ENCODE data around the gene MRPL33. TPM values are rescaled to one million over a fixed set of nuclear protein-coding genes. Genes with fewer than 3 reads are reported as not detected.

MRPL33 gene
- total RNA-seq, 1 donor from 2014 or later, result 79.4 TPM

DNA sequence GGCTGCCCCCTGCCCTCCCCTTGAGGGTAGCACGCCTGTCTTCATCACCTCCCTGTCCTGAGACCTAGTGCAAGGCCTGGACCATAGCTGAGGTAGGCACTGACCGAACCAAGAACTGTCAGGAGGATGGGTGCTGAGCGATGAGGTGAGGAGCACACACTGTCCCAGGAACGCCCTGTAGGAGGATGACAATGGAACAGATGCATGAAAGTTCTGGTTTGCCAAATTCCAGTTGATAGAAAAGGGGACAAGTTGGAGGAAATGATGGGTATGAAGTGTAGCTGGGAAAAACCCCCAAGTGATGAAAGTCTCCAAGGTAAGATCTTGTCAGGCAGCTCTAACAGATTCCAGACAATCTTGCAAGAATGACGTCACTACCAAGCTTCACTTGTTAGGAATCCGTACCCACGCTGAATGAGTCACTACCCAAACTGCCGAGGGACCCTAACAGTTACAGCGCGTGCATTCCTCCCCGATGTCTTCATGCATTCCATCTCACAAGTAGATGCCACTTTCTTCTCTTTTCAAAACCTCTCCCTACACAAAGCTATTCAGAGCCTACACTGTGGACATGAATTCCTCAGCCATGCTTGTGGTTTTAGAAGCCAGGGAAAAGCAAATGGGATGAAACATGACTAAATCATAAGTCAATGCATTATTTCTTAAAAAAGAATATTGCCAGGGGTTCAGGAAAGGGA lies 27.6 kb downstream of the MRPL33 start:
- intact Hi-C loops (cut with DNase I), result no loop called here
- peak overlapping the region; percentile 75 for H3K27ac ChIP-seq
- H3K4me1 ChIP-seq, result peaks cover 32% of the 10 kb centered on the region
- ATAC-seq (peak; percentile 88), DNase-seq (no peak)
- no peaks in the 10 kb centered on the region for H3K36me3 ChIP-seq
- H3K27me3 ChIP-seq, result no peaks in the 10 kb centered on the region
- TF ChIP-seq CTCF (IDR thresholded peaks at IDR 0.05), result no peak
- H3K4me3 ChIP-seq, result no peak overlapping the region
- no peaks in the 10 kb centered on the region for H3K9me3 ChIP-seq

DNA sequence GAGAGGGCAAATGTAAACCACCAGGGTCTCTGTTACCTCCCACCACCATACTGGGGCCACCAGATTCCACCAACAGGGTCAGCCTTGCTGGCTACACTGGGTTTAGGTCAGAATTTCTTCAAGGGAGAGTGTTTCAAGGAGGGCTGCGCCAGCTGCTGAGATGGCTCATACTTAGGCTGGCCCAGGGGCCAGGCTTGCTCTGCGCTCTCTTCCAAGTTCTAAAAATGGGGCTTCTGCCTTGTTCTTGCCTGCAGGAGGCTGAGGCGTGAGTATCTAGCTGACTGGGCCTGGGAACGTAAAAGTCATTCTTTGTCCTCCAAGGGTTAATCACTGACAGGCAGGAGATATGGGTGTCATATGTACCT lies 28.1 kb downstream of the MRPL33 start:
- ATAC-seq (peak; percentile 2), DNase-seq (no peak)
- TF ChIP-seq CTCF (IDR thresholded peaks at IDR 0.05), result no peak
- no peaks in the 10 kb centered on the region for H3K36me3 ChIP-seq
- H3K4me3 ChIP-seq, result no peak overlapping the region
- peaks cover 32% of the 10 kb centered on the region for H3K4me1 ChIP-seq
- intact Hi-C loops (cut with DNase I), result no loop called here
- H3K9me3 ChIP-seq, result no peaks in the 10 kb centered on the region
- H3K27me3 ChIP-seq, result no peaks in the 10 kb centered on the region
- H3K27ac ChIP-seq, result peak overlapping the region; percentile 75

- intact Hi-C loops (cut with DNase I), result no loop called here
- DNase-seq, result no peak
- Histone ChIP-seq H3K9me3 (no peaks in the 10 kb centered on the region), H3K36me3 (no peaks in the 10 kb centered on the region), H3K4me1 (peaks cover 25% of the 10 kb centered on the region), H3K27ac (no peak overlapping the region), H3K4me3 (no peak overlapping the region), H3K27me3 (no peaks in the 10 kb centered on the region)
- TF ChIP-seq CTCF (IDR thresholded peaks at IDR 0.05), result no peak
- no peak for ATAC-seq
Measured at GRCh38 chr2:27800856-27801255, 29.3 kb downstream of the MRPL33 start.

DNA sequence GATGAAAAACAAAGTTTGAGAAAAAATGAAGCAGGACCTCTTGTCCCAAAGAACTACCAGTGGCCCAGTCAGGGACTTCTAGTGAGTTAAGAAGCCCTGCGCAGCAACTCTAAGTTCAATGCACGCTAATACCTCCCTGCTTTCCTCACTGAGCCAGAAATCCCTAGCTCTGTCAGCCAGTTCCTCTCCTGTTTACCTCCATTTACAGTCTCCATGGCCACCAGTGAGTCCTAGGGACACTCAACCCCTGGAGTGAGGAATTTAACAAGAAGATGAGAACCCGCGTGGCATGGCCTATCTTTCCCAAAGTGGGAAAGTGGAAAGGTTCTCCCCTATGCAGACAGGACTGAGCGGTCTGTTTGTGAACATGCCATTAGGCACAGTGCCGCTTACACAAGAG lies 31.0 kb downstream of the MRPL33 start:
- no peak for ATAC-seq
- Histone ChIP-seq H3K27ac (no peak overlapping the region), H3K4me3 (no peak overlapping the region), H3K27me3 (no peaks in the 10 kb centered on the region), H3K9me3 (no peaks in the 10 kb centered on the region), H3K4me1 (peaks cover 13% of the 10 kb centered on the region), H3K36me3 (no peaks in the 10 kb centered on the region)
- intact Hi-C loops (cut with DNase I), result no loop called here
- no peak for TF ChIP-seq CTCF (IDR thresholded peaks at IDR 0.05)
- DNase-seq, result no peak

DNA sequence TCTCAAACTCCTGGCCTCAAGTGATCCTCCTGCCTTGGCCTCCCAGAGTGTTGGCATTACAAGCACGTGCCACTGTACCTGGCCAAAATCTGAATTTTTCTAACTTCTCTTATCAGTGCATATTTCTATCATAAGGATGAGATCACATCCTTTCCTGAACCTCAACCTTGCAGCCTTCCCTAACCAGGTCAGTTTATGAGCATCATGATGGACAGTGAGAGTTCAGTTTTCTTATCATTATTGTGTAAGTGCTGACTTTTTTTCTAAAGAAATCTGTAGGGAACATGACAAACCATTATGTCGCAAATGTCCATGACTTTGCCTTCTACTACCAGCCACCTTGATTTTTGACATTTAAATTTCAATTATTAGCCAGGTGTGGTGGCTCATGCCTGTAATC lies 31.5 kb downstream of the MRPL33 start:
- DNase-seq (no peak), ATAC-seq (no peak)
- Histone ChIP-seq H3K27me3 (no peaks in the 10 kb centered on the region), H3K4me3 (no peak overlapping the region), H3K27ac (no peak overlapping the region), H3K4me1 (peaks cover 13% of the 10 kb centered on the region), H3K9me3 (no peaks in the 10 kb centered on the region), H3K36me3 (no peaks in the 10 kb centered on the region)
- TF ChIP-seq CTCF (IDR thresholded peaks at IDR 0.05), result no peak
- intact Hi-C loops (cut with DNase I), result no loop called here

- intact Hi-C loops (cut with DNase I), result no loop called here
- H3K4me3 ChIP-seq, result no peak overlapping the region
- H3K36me3 ChIP-seq, result no peaks in the 10 kb centered on the region
- peaks cover 16% of the 10 kb centered on the region for H3K4me1 ChIP-seq
- no peak for TF ChIP-seq CTCF (IDR thresholded peaks at IDR 0.05)
- H3K27ac ChIP-seq, result no peak overlapping the region
- no peak for DNase-seq
- no peaks in the 10 kb centered on the region for H3K27me3 ChIP-seq
- no peak for ATAC-seq
- H3K9me3 ChIP-seq, result no peaks in the 10 kb centered on the region
Measured at GRCh38 chr2:27804146-27804545, 32.6 kb downstream of the MRPL33 start.
